22Rv1 (cell line): ENCODE measurements around the gene REPS2.

Experiments used
- H3K27ac ChIP-seq: fragments of 450-650 bp; 2 replicates; pipeline ENCODE4 v1.5.1; 2017
- CTCF ChIP-seq: fragments of 450-650 bp; IDR thresholded peaks from 2 replicates; pipeline ENCODE4 v1.5.1; 2017; ENCODE audit warnings: mild to moderate bottlenecking
- ZFX ChIP-seq: fragments of 450-650 bp; IDR thresholded peaks from 2 replicates; pipeline ENCODE4 v1.6.1; 2017; ENCODE audit warnings: antibody characterized with exemption, borderline replicate concordance

Gene REPS2

GRCh38 chrX:17028356-17028755 is 81.9 kb downstream of the REPS2 start:
- H3K27ac ChIP-seq = no peak overlapping the region
- no peak for TF ChIP-seq CTCF
- TF ChIP-seq ZFX = no peak

GRCh38 chrX:17030092-17030491 is 83.6 kb downstream of the REPS2 start:
- H3K27ac ChIP-seq = no peak overlapping the region
- TF ChIP-seq CTCF = no peak
- no peak for TF ChIP-seq ZFX

- H3K27ac ChIP-seq = no peak overlapping the region
- no peak for TF ChIP-seq ZFX
- TF ChIP-seq CTCF = no peak
Measured at GRCh38 chrX:17030580-17031270, 84.3 kb downstream of the REPS2 start.

GRCh38 chrX:17031827-17032226 is 85.4 kb downstream of the REPS2 start:
- no peak overlapping the region for H3K27ac ChIP-seq
- TF ChIP-seq ZFX (no peak), CTCF (no peak)

- no peak overlapping the region for H3K27ac ChIP-seq
- TF ChIP-seq CTCF (no peak), ZFX (no peak)
Measured at GRCh38 chrX:17032351-17032750, 85.9 kb downstream of the REPS2 start.

- H3K27ac ChIP-seq = no peak overlapping the region
- TF ChIP-seq CTCF = no peak
- no peak for TF ChIP-seq ZFX
Measured at GRCh38 chrX:17033225-17033624, 86.8 kb downstream of the REPS2 start.

- TF ChIP-seq ZFX = no peak
- TF ChIP-seq CTCF = no peak
- no peak overlapping the region for H3K27ac ChIP-seq
Measured at GRCh38 chrX:17035111-17035510, 88.7 kb downstream of the REPS2 start.
